Activated gamma-delta T cell treated with Interleukin-2 at 50 U/mL for 16 hours (primary cell): Measurements from ENCODE around the gene CBX4.

ENCODE experiments used
- DNase-seq: peaks from one replicate; pipeline ENCODE4 v3.0.0-alpha.2; 2020

Gene CBX4

DNA sequence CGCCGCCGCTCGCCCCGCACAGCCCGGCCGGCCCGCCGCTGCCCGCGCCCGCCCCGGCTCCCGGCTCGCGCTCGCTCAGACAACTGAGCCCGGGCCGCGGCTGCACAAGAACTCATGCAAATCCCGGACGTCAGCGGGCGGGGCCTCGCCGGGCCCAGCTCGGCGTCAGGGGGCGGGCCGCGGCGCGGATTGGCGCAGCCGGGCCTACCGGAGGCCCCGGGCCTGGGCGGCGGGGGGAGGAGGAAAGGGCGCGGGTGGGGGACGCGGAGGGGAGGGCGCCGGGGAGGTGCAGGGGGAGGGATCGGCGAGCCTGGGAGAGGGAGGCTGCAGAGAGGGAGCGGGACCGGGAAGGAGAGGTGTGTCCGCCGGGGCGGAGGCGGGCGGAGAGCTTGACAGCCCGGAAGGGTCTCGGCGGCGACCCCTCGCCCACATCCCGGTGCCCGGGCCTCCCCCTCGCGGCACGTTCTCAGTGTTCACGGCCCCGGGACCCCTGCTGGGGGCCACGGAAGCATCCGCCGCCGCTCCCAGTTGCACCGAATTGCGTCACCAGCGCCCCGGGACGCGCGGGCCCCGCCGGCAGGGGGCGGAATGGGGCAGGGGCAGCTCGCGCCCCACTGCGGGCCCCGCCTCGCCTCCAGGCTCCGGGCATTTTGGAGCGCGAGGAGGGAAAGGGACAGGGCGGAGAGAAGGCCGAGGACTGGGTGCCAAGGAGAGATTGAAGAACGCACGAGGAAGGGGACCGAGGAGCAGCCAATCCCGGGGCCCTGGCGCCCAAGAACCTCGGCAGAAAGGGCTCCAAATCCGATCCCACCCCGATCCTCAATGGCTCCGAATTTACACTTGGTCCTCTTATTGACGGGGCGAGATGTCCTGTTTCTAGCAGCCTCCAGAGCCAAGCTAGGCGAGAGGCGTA, at the start of gene CBX4:
TSS of gene CBX4 (minus strand) at position 85 of the 913 bp plus-strand sequence. CDS start 189 bp downstream, outside the sequence.
- DNase-seq: peak; percentile 88

GRCh38 chr17:79888009-79888540, 48.8 kb upstream of the CBX4 start:
- no peak for DNase-seq

DNA sequence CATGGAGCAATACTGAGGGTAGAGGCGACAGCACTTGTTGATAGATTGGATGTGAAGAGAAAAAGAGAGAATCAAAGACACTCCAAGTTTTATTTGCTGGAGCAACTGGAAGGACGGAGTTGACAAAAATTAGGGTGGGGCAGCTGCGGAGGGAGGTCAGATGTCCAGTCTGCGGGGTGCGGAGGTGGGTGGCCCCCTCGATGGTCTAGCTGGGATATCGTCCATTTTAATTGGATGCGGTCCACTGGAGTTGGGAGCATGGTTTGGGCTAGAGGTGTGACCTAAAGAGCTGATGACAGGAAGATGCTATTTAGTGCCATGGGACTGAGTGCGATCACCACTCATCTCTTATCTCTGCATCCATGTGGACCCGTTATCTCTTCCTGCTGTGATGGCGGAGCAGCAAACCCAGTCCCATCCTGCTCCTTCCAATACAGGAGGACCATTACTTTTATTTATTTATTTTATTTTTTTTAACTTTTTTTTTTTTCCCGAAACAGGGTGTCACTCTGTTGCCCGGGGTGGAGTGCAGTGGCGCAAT, 48.3 kb upstream of the CBX4 start:
- DNase-seq: no peak

DNA sequence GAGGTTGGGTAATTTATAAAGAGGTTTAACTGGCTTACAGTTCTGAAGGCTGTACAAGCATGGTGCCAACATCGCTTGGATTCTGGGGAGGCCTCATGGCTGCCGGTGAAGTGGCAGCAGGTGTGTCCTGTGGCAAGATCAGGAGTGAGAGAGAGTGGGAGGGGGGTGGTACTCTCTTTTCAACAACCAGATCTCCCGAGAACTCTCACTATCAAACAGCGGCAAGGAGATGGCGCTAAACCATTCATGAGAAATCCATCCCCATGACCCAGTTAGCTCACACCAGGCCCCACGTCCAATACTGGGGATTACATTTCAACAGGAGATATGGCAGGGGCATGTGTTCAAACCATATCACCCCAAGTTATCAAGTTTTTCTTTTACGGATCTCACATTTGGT, 44.0 kb upstream of the CBX4 start:
- no peak for DNase-seq

DNA sequence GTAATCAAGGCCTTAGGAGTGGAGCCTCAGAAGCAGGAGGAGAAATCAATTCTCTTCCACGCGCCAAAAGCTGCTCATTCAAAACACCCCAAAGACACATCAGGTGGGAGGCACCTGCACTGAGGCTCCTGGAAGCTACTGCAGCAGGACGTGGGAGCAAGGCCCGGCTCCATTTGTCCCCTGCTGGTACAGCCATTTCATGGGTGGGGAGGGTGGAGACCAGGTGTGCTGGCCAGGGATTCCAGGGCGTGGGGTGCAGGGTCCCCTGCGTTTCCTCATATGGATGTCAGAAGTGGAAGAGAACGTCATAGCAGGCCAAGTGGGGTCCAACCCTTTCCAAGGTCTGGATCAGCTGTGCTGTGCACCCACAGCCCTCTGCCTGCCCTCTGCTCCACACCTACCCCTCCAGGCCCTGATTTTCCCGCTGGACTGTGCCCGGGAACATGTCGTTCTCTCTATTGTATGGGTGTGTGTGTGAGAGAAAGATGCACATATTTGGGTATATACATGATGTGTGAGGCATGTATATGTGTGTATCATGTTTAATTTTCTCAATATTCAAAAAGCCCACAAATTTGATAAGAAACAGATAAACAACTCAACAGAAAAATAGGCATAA, 39.2 kb upstream of the CBX4 start:
- DNase-seq: no peak

- no peak for DNase-seq
Measured at GRCh38 chr17:79877041-79877440, 37.8 kb upstream of the CBX4 start.

- DNase-seq: no peak
Measured at GRCh38 chr17:79875511-79875910, 36.3 kb upstream of the CBX4 start.

- peak; percentile 22 for DNase-seq
Measured at GRCh38 chr17:79874329-79874981, 35.2 kb upstream of the CBX4 start.

- no peak for DNase-seq
Measured at GRCh38 chr17:79873583-79873982, 34.3 kb upstream of the CBX4 start.

DNA sequence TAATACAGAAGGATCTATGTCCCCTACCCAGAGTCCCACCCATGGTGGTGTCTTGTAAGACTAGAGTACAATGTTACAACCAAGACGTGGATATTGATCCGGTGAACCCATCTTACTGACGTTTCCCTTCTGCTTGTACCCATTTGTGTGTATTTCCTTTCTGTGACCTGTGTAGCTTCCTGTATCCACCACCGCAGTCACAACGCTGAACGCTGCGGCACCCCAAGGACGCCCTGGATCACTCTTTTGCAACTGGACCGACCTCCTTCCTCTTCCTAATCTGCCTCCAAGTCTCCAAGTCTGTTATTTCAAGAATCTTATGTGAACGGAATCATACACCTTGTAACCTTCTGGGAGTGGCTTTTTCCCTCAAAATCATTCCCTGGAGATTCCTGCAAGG, 33.5 kb upstream of the CBX4 start:
- DNase-seq: no peak

DNA sequence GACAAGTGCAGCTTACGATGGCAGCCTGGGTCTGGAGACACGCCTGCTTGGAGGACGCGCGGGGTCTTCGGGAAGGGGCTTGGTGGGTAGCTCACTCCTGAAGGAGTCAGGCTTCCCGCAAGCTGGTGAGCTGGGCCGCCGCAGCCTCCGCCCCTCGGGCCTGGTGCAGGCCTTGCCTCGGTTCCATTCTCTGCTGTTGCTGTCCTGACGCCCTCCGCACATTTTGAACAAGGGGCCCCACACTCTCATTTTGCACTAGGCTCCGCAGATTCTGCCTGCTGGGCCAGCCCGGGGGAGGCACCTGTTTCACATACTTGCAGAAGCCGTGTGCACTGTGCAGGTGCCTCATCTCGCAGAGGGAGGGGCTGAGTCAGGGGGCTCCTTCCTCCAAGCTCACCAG, 31.9 kb upstream of the CBX4 start:
- DNase-seq: no peak

- DNase-seq: no peak
Measured at GRCh38 chr17:79870540-79870939, 31.3 kb upstream of the CBX4 start.

- no peak for DNase-seq
Measured at GRCh38 chr17:79866791-79867518, 27.7 kb upstream of the CBX4 start.

DNA sequence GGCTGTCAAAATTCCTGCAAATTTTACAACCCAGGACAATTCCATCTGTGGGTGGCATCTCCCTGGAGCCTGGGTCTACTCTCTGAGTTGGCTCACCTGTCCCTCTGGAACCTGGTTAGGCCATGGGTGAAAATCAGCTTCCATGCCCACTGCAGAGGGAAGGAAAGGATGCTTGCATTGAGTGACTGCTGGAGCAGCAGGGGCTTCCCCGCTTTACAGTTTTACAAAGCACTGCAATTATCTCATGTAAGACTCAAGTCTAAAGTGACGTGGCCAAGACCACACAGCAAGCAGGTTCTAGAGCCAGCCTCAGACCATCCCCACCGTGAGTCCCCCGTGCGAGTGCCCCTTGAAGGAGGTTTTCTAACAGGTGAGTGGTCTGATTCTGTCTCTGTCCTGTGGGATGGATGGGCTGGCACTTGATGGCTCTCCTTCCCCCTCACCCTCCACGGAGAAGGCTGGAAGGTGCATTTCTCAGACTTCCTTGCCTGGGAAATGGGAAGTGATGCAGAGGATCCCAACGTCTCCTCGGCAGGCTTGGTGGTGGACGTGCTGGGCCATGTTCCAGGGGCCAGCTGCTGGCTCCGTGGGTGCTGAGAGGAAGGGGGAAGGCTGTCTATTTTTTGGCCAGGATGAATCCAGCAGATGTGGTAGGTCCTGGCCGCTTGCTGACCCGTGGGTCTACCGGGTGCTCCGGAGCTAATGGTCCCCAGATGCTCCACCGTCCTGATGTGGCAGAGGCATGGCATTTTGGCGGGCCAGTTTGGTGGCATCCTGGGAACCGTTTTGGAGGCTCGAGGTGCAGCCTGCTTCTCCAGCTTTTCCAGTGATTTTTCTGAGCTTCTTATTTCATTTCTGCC, 26.3 kb upstream of the CBX4 start:
- DNase-seq: no peak

DNA sequence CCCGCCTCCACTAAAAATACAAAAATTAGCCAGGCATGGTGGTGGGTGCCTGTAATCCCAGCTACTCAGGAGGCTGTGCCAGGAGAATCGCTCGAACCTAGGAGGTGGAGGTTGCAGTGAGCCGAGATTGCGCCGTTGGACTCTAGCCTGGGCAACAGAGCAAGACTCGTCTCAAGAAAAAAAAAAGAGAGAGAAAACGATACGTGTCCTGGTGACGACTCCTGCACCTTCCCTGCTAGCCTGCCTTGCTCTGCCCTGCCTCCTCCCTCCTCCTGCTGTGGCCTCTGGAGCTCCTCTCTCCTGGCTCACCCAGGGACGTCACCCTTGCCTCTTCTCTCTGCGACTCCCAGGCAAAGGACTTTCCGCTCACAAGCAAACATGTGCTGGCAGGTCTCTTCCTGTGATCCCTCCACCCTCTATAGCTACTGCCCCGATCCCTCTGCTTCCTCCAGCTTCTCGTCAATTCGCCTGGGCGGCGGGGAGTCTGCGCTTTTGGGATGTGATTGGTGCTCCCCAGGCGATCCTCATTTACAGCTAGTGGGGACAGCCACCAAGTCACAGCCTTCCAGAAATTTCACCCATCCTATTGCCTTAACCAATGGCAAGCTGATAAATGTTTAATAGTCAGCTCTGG, 25.5 kb upstream of the CBX4 start:
- DNase-seq: no peak

DNA sequence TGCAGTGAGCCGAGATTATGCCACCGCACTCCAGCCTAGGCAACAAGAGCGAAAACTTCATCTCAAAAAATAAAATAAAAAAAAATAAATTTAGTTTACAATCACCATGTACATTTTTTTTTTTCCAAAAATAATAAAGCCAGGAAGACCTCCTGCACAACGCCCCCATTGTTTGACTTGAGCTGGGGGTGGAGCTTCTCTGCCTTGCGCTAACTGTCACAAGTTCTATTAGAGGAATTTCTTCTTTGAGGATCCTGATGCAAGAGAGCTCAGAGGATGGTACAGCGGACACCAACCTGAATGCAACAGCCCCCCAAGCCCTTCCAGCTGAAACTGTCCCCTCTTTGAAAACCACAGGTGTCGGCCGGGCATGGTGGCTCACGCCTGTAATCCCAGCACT, 24.9 kb upstream of the CBX4 start:
- DNase-seq: no peak

DNA sequence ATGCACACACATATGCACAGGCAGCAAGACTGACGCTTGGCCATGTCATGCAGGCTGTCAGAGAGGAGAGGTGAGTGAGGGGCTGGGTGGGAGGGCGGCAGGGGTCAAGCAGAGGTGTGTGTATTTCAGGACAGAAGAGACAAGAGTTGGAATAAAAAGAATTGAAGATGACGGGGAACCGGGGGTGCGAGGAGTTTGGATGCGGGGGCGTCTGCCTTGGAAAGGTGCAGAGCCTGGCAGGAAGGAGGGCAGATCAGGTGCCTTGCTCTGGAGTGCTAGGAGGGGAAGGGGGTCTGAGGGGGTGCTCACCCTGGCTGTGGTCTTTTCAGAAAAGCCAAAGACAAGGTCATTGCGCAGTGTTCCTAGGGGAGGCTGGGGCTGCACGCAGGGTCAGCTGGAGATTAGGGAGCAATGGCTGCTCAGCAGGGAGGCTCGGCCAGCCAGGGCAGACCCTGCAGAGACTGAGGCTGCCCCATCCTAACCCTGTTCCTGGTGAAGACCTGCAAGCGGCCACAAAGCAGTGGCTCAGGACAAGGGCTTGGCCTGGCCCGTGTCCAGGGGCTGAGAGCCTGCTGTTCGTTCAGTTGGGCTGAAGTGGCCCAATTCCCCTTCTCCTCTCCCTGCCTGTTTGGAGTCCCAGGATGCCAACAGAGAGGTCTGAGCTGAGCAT, 23.7 kb upstream of the CBX4 start:
- DNase-seq: no peak

DNA sequence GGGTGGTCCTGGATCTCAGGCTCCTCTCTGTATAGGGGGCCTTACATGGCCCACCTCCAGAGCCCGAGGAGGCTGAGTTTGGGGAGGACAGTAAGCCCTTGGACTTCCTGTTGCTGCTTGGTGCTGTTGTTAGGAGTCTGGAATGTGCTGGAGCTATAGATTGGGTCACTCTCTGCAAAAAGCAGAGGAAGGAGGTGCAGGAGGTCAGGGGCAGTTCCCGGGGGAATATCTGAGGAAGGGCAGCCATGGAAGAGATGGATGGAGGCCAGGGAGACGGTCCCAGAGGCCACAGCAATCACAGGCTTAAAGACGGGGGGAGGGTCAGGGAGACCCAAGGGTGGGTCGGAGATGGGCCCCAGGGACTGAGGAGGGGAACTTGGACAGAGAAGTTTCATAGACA, 23.0 kb upstream of the CBX4 start:
- DNase-seq: no peak

- DNase-seq: no peak
Measured at GRCh38 chr17:79861413-79862216, 22.4 kb upstream of the CBX4 start.
